ENCODE data around the gene MFSD6. TPM values are rescaled to one million over a fixed set of nuclear protein-coding genes. Genes with fewer than 3 reads are reported as not detected.
"Not testable (repeated sequence)": the region's sequence is repeated elsewhere in the genome, so short reads cannot be mapped to it uniquely, and the experiment has no call there.

The MFSD6 gene
- total RNA-seq, 1 donor from 2014 or later, result 55.8 TPM

GRCh38 chr2:190503088-190503487, 94.9 kb downstream of the MFSD6 start:
- H3K27ac ChIP-seq, result no peak overlapping the region

GRCh38 chr2:190504912-190505311, 96.8 kb downstream of the MFSD6 start:
- Histone ChIP-seq H3K27me3 (no peaks in the 10 kb centered on the region), H3K36me3 (peaks cover 47% of the 10 kb centered on the region), H3K4me3 (no peak overlapping the region), H3K4me1 (peaks cover 5% of the 10 kb centered on the region), H3K27ac (no peak overlapping the region), H3K9me3 (no peaks in the 10 kb centered on the region)
- DNase-seq (no peak), ATAC-seq (no peak)
- TF ChIP-seq CTCF (IDR thresholded peaks at IDR 0.05), result no peak
- intact Hi-C loops (cut with DNase I), result no loop called here

More at GRCh38 chr2:190503088-190503487, 94.9 kb downstream of the MFSD6 start:
- TF ChIP-seq CTCF (IDR thresholded peaks at IDR 0.05), result no peak
- Histone ChIP-seq H3K27me3 (no peaks in the 10 kb centered on the region), H3K4me1 (peaks cover 10% of the 10 kb centered on the region), H3K9me3 (no peaks in the 10 kb centered on the region), H3K36me3 (peaks cover 62% of the 10 kb centered on the region), H3K4me3 (no peak overlapping the region)
- no peak for ATAC-seq
- intact Hi-C loops (cut with DNase I), result no loop called here
- DNase-seq, result no peak

- no peak overlapping the region for H3K4me3 ChIP-seq
- TF ChIP-seq CTCF (IDR thresholded peaks at IDR 0.05), result no peak
- intact Hi-C loops (cut with DNase I), result no loop called here
- no peak for DNase-seq
- H3K27ac ChIP-seq, result no peak overlapping the region
- H3K36me3 ChIP-seq, result peaks cover 41% of the 10 kb centered on the region
- no peaks in the 10 kb centered on the region for H3K9me3 ChIP-seq
- no peaks in the 10 kb centered on the region for H3K27me3 ChIP-seq
- H3K4me1 ChIP-seq, result peaks cover 2% of the 10 kb centered on the region
- no peak for ATAC-seq
These were observed 97.5 kb downstream of the MFSD6 start for GRCh38 chr2:190505696-190506095.

GRCh38 chr2:190506666-190507065, 98.5 kb downstream of the MFSD6 start:
- Histone ChIP-seq H3K27ac (no peak overlapping the region), H3K4me3 (no peak overlapping the region), H3K4me1 (peaks cover 2% of the 10 kb centered on the region), H3K27me3 (no peaks in the 10 kb centered on the region), H3K36me3 (peaks cover 35% of the 10 kb centered on the region), H3K9me3 (no peaks in the 10 kb centered on the region)
- DNase-seq (no peak), ATAC-seq (no peak)
- no peak for TF ChIP-seq CTCF (IDR thresholded peaks at IDR 0.05)
- intact Hi-C loops (cut with DNase I), result no loop called here

GRCh38 chr2:190507135-190507534, 99.0 kb downstream of the MFSD6 start:
- intact Hi-C loops (cut with DNase I), result no loop called here
- no peaks in the 10 kb centered on the region for H3K9me3 ChIP-seq
- no peak for ATAC-seq
- no peak overlapping the region for H3K4me3 ChIP-seq
- no peaks in the 10 kb centered on the region for H3K27me3 ChIP-seq
- DNase-seq, result no peak
- H3K36me3 ChIP-seq, result peaks cover 30% of the 10 kb centered on the region
- no peak overlapping the region for H3K27ac ChIP-seq
- no peak for TF ChIP-seq CTCF (IDR thresholded peaks at IDR 0.05)
- peaks cover 2% of the 10 kb centered on the region for H3K4me1 ChIP-seq

GRCh38 chr2:190509895-190510294, 101.7 kb downstream of the MFSD6 start:
- DNase-seq, H3K4me3 ChIP-seq, H3K27ac ChIP-seq, ATAC-seq, H3K4me1 ChIP-seq, H3K27me3 ChIP-seq, H3K9me3 ChIP-seq: not testable (repeated sequence)
- intact Hi-C loops (cut with DNase I), result loop anchor here (10.0 kb wide), 1 partner anchor 125 kb away; no protein-coding TSS in a partner anchor
- H3K36me3 ChIP-seq, result peaks cover 22% of the 10 kb centered on the region
